Left lung (tissue), 10 donors: ENCODE results near the gene DNMT1. TPM values are rescaled to one million over a fixed set of nuclear protein-coding genes. Genes with fewer than 3 reads are reported as not detected.
A peak's percentile ranks its signal among the peaks of the same experiment; 100 is the strongest.

ENCODE experiments used
- ATAC-seq: fragments of 200-7000 bp; cut with Tn5 transposase; one replicate; pipeline ENCODE4 v1.9.1; 2020; ENCODE audit warnings: moderate library complexity
- DNase-seq, 4 donors: peaks; one replicate each; pipeline ENCODE4 v3.0.0-alpha.2; 2013 to 2020
- H3K27ac ChIP-seq, 2 donors: fragments of 200-600 bp; sonication (generic) in 1 of 2; one replicate each; pipeline versions ENCODE4 v1.5.0 to v1.8.0; 2020 to 2021
- H3K27me3 ChIP-seq, 2 donors: fragments of 200-600 bp; sonication (generic) in 1 of 2; one replicate each; pipeline versions ENCODE4 v1.5.0 to v1.8.0; 2020 to 2021
- H3K36me3 ChIP-seq, 2 donors: fragments of 200-600 bp; sonication (generic) in 1 of 2; one replicate each; pipeline versions ENCODE4 v1.5.0 to v1.8.0; 2020 to 2021
- H3K4me1 ChIP-seq, 2 donors: fragments of 200-600 bp; one replicate each; pipeline ENCODE4 v1.8.0; 2021
- H3K4me3 ChIP-seq, 2 donors: fragments of 200-600 bp; sonication (generic) in 1 of 2; one replicate each; pipeline versions ENCODE4 v1.5.0 to v1.8.0; 2020 to 2021; ENCODE audit warnings: mild to moderate bottlenecking in 1 of 2
- H3K9me3 ChIP-seq, 2 donors: fragments of 200-600 bp; sonication (generic) in 1 of 2; one replicate each; pipeline versions ENCODE4 v1.5.0 to v1.8.0; 2020 to 2021
- CTCF ChIP-seq, 2 donors: fragments of 200-600 bp; sonication (generic) in 1 of 2; IDR thresholded peaks; one replicate each; pipeline versions ENCODE4 v1.5.0 to v1.8.0; 2021; ENCODE audit warnings: antibody characterized with exemption in 2 of 2
- intact Hi-C, 2 donors: fragments of 100-400 bp; cut with DNase I; formaldehyde crosslinking; loops; one replicate each; pipeline versions ENCODE4 v1.11.2 to v1.14.2; 2022
- polyA plus RNA-seq, 6 donors: library from polyadenylated mRNA; unstranded; fragments of 120-200 nt; gene quantifications; one replicate each; pipeline ENCODE4 v1.2.1, GENCODE V29; 2013; ENCODE audit not compliant: insufficient read length in 6 of 6
- total RNA-seq, 2 donors: library from RNA; stranded (reverse); fragmentation: NEBNext Ultra II Directional; extraction: Animal tissue kit (Norgen Biotek cat#: 25700); gene quantifications; one replicate each; pipeline ENCODE4 v1.2.1, GENCODE V29; 2021
- donor health status: DM: no; HTN: yes; CAD: no.
- donor health status: DM: no; HTN: no; CAD: no.

The DNMT1 gene
- total and polyA plus RNA-seq, 8 donors: 65.1 to 191 (median 144) TPM

DNA sequence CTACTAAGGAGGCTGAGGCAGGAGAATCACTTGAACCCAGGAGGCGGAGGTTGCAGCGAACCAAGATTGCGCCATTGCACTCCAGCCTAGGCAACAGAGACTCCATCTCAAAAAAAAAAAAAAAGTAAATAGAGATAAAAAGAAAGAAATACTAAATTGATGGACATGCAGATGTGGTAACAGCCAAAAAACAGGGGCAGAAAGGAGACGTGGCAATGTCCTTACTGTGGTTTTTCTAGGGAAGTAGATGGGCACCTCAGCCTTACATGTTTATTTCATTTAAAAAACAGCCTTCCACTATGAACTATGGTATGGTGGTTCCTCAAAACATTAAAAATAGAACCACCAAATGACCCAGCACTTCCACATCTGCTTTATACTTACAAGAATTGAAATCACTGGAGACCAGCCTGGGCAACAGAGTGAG, 68.5 kb downstream of the DNMT1 start:
- Histone ChIP-seq H3K36me3 (peaks cover 0 to 37% of the 10 kb centered on the region in 2 donors), H3K27ac (peak overlapping the region; percentile 49 to 88), H3K27me3 (no peaks in the 10 kb centered on the region), H3K9me3 (no peaks in the 10 kb centered on the region), H3K4me1 (peaks cover 6 to 23% of the 10 kb centered on the region in 2 donors), H3K4me3 (no peak overlapping the region)
- TF ChIP-seq CTCF (IDR thresholded peaks at IDR 0.05): no peak
- intact Hi-C loops: no loop called here
- DNase-seq: no peak
- peak; percentile 29 for ATAC-seq

- Histone ChIP-seq H3K27me3 (no peaks in the 10 kb centered on the region), H3K27ac (no peak overlapping the region), H3K36me3 (peaks cover 0 to 19% of the 10 kb centered on the region in 2 donors), H3K4me3 (no peak overlapping the region), H3K9me3 (no peaks in the 10 kb centered on the region), H3K4me1 (peaks cover 10 to 34% of the 10 kb centered on the region in 2 donors)
- intact Hi-C loops: no loop called here
- TF ChIP-seq CTCF (IDR thresholded peaks at IDR 0.05): no peak
- DNase-seq: no peak
- no peak for ATAC-seq
These were observed 70.3 kb downstream of the DNMT1 start for GRCh38 chr19:10124429-10124828.

DNA sequence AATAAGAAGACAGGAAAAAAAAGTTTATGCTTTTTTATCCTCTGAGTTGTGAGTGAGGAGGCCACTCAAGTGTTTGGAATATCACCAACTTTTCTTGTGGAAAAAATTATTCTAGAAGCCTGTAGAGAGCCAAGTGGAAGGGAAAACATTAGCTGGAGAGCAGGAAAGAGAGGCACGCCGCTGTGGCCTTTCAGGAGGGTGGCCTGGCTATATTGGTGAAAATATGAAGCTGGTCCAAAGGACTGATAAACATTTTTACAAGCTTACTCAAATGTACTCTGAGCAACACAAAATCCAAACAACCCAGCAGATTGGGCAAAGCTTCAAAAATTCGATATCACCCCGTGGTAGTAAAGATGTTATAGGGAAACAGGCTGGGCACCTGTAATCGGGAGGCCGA, 72.7 kb downstream of the DNMT1 start:
- H3K27ac ChIP-seq: peak overlapping the region; percentile 41 to 79
- ATAC-seq: peak; percentile 61
- no peak for TF ChIP-seq CTCF (IDR thresholded peaks at IDR 0.05)

GRCh38 chr19:10120538-10121189, 74.1 kb downstream of the DNMT1 start:
- TF ChIP-seq CTCF (IDR thresholded peaks at IDR 0.05): no peak
- ATAC-seq (peak; percentile 3), DNase-seq (no peak)
- Histone ChIP-seq H3K9me3 (no peaks in the 10 kb centered on the region), H3K4me1 (peaks cover 19 to 53% of the 10 kb centered on the region in 2 donors), H3K27ac (peak overlapping the region in 1 of 2 donors; percentile 79), H3K27me3 (no peaks in the 10 kb centered on the region), H3K36me3 (peaks cover 0 to 32% of the 10 kb centered on the region in 2 donors), H3K4me3 (no peak overlapping the region)
- intact Hi-C loops: no loop called here

More for the DNA sequence above, 72.7 kb downstream of the DNMT1 start:
- intact Hi-C loops: no loop called here
- Histone ChIP-seq H3K4me3 (no peak overlapping the region), H3K9me3 (no peaks in the 10 kb centered on the region), H3K27me3 (no peaks in the 10 kb centered on the region), H3K36me3 (peaks cover 0 to 18% of the 10 kb centered on the region in 2 donors), H3K4me1 (peaks cover 19 to 50% of the 10 kb centered on the region in 2 donors)
- peak in 1 of 4 donors; percentile 35 for DNase-seq

GRCh38 chr19:10118960-10119359, 75.8 kb downstream of the DNMT1 start:
- DNase-seq: no peak
- Histone ChIP-seq H3K4me1 (peaks cover 19 to 51% of the 10 kb centered on the region in 2 donors), H3K27ac (peak overlapping the region in 1 of 2 donors; percentile 79), H3K27me3 (no peaks in the 10 kb centered on the region), H3K36me3 (peaks cover 0 to 49% of the 10 kb centered on the region in 2 donors), H3K4me3 (peak overlapping the region; percentile 86 to 95), H3K9me3 (no peaks in the 10 kb centered on the region)
- ATAC-seq: no peak
- intact Hi-C loops: loop anchor here in 1 of 2 donors (10.0 kb wide), 1 partner anchor 126 kb away; no protein-coding TSS in a partner anchor
- no peak for TF ChIP-seq CTCF (IDR thresholded peaks at IDR 0.05)
